ENCODE results near the gene PIK3R2.
"Not testable (repeated sequence)": the region's sequence is repeated elsewhere in the genome, so short reads cannot be mapped to it uniquely, and the experiment has no call there.

PIK3R2 gene

GRCh38 chr19:18205200-18205892, 52.4 kb downstream of the PIK3R2 start:
- no peak for DNase-seq

GRCh38 chr19:18206018-18206417, 53.1 kb downstream of the PIK3R2 start:
- no peak for DNase-seq

GRCh38 chr19:18208098-18208951, 55.4 kb downstream of the PIK3R2 start:
- DNase-seq = no peak

GRCh38 chr19:18209912-18210311, 56.9 kb downstream of the PIK3R2 start:
- not testable (repeated sequence) for DNase-seq

GRCh38 chr19:18211683-18212082, 58.7 kb downstream of the PIK3R2 start:
- no peak for DNase-seq

GRCh38 chr19:18214779-18215433, 61.9 kb downstream of the PIK3R2 start:
- no peak for DNase-seq

- no peak for DNase-seq
Measured at GRCh38 chr19:18216789-18217188, 63.8 kb downstream of the PIK3R2 start.

- DNase-seq = no peak
Measured at GRCh38 chr19:18218159-18218558, 65.2 kb downstream of the PIK3R2 start.

GRCh38 chr19:18218600-18218999, 65.6 kb downstream of the PIK3R2 start:
- DNase-seq = no peak

Data from NCI-H1436 treated with DMSO at 0.1 percent for 48 hours (cell line).